NCI-H226 (cell line): ENCODE data around the gene SERPINB1.
A peak's percentile ranks its signal among the peaks of the same experiment; 100 is the strongest.

Experiments
- DNase-seq: peaks from one replicate; pipeline ENCODE4 v3.0.0-alpha.2; 2015

The SERPINB1 gene

GRCh38 chr6:2844008-2844407 is 2.3 kb upstream of the SERPINB1 start:
- DNase-seq, result no peak

- DNase-seq, result peak; percentile 55
Observed at GRCh38 chr6:2843138-2843740, 1.6 kb upstream of the SERPINB1 start.

- no peak for DNase-seq
Observed at GRCh38 chr6:2842139-2842552, 483 bp upstream of the SERPINB1 start.

GRCh38 chr6:2840749-2841061 is 958 bp downstream of the SERPINB1 start:
- DNase-seq, result no peak

- DNase-seq, result peak; percentile 51
Observed at GRCh38 chr6:2839982-2840748, 1.5 kb downstream of the SERPINB1 start.

- DNase-seq, result peak; percentile 49
Observed at GRCh38 chr6:2839195-2839981, 2.3 kb downstream of the SERPINB1 start.

GRCh38 chr6:2838251-2838650 is 3.4 kb downstream of the SERPINB1 start:
- no peak for DNase-seq

GRCh38 chr6:2834262-2834661 is 7.4 kb downstream of the SERPINB1 start:
- no peak for DNase-seq

- no peak for DNase-seq
Observed at GRCh38 chr6:2831392-2831791, 10.3 kb downstream of the SERPINB1 start.

GRCh38 chr6:2830183-2830582 is 11.5 kb downstream of the SERPINB1 start:
- DNase-seq, result no peak

- no peak for DNase-seq
Observed at GRCh38 chr6:2829253-2829652, 12.4 kb downstream of the SERPINB1 start.

- DNase-seq, result no peak
Observed at GRCh38 chr6:2828629-2829028, 13.0 kb downstream of the SERPINB1 start.

- DNase-seq, result no peak
Observed at GRCh38 chr6:2827142-2827541, 14.5 kb downstream of the SERPINB1 start.

- no peak for DNase-seq
Observed at GRCh38 chr6:2826131-2826530, 15.5 kb downstream of the SERPINB1 start.

GRCh38 chr6:2823104-2823850 is 18.4 kb downstream of the SERPINB1 start:
- no peak for DNase-seq

- DNase-seq, result no peak
Observed at GRCh38 chr6:2821554-2821953, 20.1 kb downstream of the SERPINB1 start.

- DNase-seq, result no peak
Observed at GRCh38 chr6:2820415-2820814, 21.2 kb downstream of the SERPINB1 start.

- no peak for DNase-seq
Observed at GRCh38 chr6:2819978-2820377, 21.7 kb downstream of the SERPINB1 start.

- DNase-seq, result no peak
Observed at GRCh38 chr6:2819115-2819514, 22.5 kb downstream of the SERPINB1 start.

- DNase-seq, result peak; percentile 73
Observed at GRCh38 chr6:2818593-2818992, 23.1 kb downstream of the SERPINB1 start.

GRCh38 chr6:2817903-2818443 is 23.7 kb downstream of the SERPINB1 start:
- peak; percentile 85 for DNase-seq

GRCh38 chr6:2816158-2816557 is 25.5 kb downstream of the SERPINB1 start:
- no peak for DNase-seq

GRCh38 chr6:2812695-2813094 is 29.0 kb downstream of the SERPINB1 start:
- DNase-seq, result no peak
